DND-41 (cell line): ENCODE measurements around the gene CSRNP3.

Experiments
- ATAC-seq: fragments of 200-7000 bp; cut with Tn5 transposase; 3 replicates; pipeline ENCODE4 v1.9.1; 2021; ENCODE audit warnings: low read depth; ENCODE audit not compliant: insufficient read depth
- DNase-seq: peaks from one replicate; pipeline ENCODE4 v3.0.0-alpha.2; 2020
- H2AFZ ChIP-seq: 2 replicates; pipeline ENCODE4 v1.6.0; 2012; ENCODE audit warnings: low read depth, low read length
- H3K27ac ChIP-seq: 2 replicates; pipeline ENCODE4 v1.5.1; 2012; ENCODE audit warnings: low read length, inconsistent platforms
- H3K27me3 ChIP-seq: fragments of 200-600 bp; sonication (generic); 2 replicates; pipeline ENCODE4 v1.6.0; 2012; ENCODE audit warnings: low read length, mild to moderate bottlenecking, inconsistent platforms; ENCODE audit not compliant: insufficient read depth, poor library complexity
- H3K36me3 ChIP-seq: 2 replicates; pipeline ENCODE4 v1.5.1; 2012; ENCODE audit warnings: low read length, inconsistent platforms; ENCODE audit not compliant: insufficient read depth
- H3K4me1 ChIP-seq: 2 replicates; pipeline ENCODE4 v1.5.1; 2012; ENCODE audit warnings: mild to moderate bottlenecking, low read length; ENCODE audit not compliant: insufficient read depth
- H3K4me2 ChIP-seq: 2 replicates; pipeline ENCODE4 v1.6.0; 2012; ENCODE audit warnings: mild to moderate bottlenecking, moderate library complexity, low read length, inconsistent platforms; ENCODE audit not compliant: insufficient read depth
- H3K4me3 ChIP-seq, 2 experiments: fragments of 200-600 bp in 1 of 2; shearing (Covaris generic) in 1 of 2; 2 replicates each; pipeline ENCODE4 v1.5.1; 2012 to 2016; ENCODE audit warnings: inconsistent platforms in 2 of 2, low read length in 2 of 2, mild to moderate bottlenecking in 2 of 2, low read depth in 1 of 2, moderate library complexity in 1 of 2
- H3K79me2 ChIP-seq: 2 replicates; pipeline ENCODE4 v1.6.0; 2012; ENCODE audit warnings: low read length, inconsistent platforms; ENCODE audit not compliant: insufficient read depth
- H3K9ac ChIP-seq: 2 replicates; pipeline ENCODE4 v1.6.0; 2012; ENCODE audit warnings: low read depth, mild to moderate bottlenecking, inconsistent platforms, low read length, moderate library complexity
- H3K9me3 ChIP-seq: 2 replicates; pipeline ENCODE4 v1.5.1; 2012; ENCODE audit warnings: low read length, moderate library complexity, mild to moderate bottlenecking, inconsistent platforms; ENCODE audit not compliant: insufficient read depth, severe bottlenecking
- H4K20me1 ChIP-seq: 2 replicates; pipeline ENCODE4 v1.6.0; 2012; ENCODE audit warnings: low read length; ENCODE audit not compliant: insufficient read depth
- EZH2 ChIP-seq: IDR thresholded peaks from 3 replicates; pipeline ENCODE4 v1.6.1; 2012; ENCODE audit warnings: borderline replicate concordance, low read depth, mild to moderate bottlenecking, moderate library complexity, low read length, inconsistent platforms; ENCODE audit not compliant: severe bottlenecking
- TF ChIP-seq, protein P1 (sequence below): IDR thresholded peaks from 2 replicates; pipeline ENCODE4 v1.5.1; 2012; ENCODE audit warnings: borderline replicate concordance, low read length, moderate library complexity, mild to moderate bottlenecking; ENCODE audit not compliant: poor library complexity, severe bottlenecking; ENCODE audit errors: extremely low read depth

CSRNP3 gene

DNA sequence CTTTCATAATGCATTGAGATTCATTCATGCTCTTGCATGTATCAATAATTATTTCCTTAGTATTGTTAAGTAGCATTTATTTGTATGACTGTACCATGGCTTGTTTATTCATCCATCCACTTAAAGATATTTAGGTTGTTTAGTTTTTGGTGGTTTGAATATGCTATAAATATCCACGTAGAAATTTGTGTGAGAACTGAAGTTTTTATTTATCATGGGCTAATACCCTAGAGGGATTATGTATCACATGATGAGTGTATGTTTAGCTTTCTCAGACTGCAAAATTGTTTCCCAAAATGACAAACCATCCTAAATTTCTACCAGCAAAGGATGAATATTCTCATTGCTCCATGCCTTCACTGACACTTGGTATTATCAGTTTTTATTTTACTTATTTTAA, 55.2 kb downstream of the CSRNP3 start:
- no peak overlapping the region for H3K4me2 ChIP-seq

DNA sequence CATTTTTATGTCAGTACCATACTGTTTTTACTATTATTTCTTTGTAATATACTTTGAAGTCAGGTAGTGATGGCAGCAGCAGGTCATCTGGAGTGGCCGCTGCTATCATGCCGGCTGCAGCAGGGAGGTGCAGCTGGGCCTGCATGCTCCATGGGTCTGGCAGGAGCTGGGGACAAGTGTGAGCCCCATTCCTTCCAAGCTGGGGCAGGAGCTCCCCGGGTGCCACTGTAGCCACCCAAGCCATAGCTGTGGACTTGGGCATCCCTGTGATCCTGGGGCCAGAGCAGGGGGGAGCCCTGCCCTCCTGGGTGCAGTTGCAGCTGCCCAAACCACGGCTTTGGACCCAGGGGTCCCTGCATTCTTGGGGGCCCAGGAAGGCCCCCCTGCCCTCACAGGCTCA, 59.2 kb downstream of the CSRNP3 start:
- Histone ChIP-seq H3K9ac (no peak overlapping the region), H3K27me3 (no peaks in the 10 kb centered on the region), H3K36me3 (no peaks in the 10 kb centered on the region), H4K20me1 (no peaks in the 10 kb centered on the region), H3K79me2 (no peaks in the 10 kb centered on the region), H2AFZ (no peak overlapping the region), H3K4me3 (no peak overlapping the region), H3K4me1 (no peaks in the 10 kb centered on the region), H3K9me3 (no peaks in the 10 kb centered on the region), H3K4me2 (no peak overlapping the region), H3K27ac (no peak overlapping the region)
- TF ChIP-seq EZH2 = no peak
- TF ChIP-seq, protein P1, sequence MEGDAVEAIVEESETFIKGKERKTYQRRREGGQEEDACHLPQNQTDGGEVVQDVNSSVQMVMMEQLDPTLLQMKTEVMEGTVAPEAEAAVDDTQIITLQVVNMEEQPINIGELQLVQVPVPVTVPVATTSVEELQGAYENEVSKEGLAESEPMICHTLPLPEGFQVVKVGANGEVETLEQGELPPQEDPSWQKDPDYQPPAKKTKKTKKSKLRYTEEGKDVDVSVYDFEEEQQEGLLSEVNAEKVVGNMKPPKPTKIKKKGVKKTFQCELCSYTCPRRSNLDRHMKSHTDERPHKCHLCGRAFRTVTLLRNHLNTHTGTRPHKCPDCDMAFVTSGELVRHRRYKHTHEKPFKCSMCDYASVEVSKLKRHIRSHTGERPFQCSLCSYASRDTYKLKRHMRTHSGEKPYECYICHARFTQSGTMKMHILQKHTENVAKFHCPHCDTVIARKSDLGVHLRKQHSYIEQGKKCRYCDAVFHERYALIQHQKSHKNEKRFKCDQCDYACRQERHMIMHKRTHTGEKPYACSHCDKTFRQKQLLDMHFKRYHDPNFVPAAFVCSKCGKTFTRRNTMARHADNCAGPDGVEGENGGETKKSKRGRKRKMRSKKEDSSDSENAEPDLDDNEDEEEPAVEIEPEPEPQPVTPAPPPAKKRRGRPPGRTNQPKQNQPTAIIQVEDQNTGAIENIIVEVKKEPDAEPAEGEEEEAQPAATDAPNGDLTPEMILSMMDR = no peak
- ATAC-seq (no peak), DNase-seq (no peak)

More for the DNA sequence above, 55.2 kb downstream of the CSRNP3 start:
- ATAC-seq = no peak
- H3K79me2 ChIP-seq = no peaks in the 10 kb centered on the region
- H2AFZ ChIP-seq = no peak overlapping the region
- no peaks in the 10 kb centered on the region for H3K27me3 ChIP-seq
- no peaks in the 10 kb centered on the region for H3K9me3 ChIP-seq
- H3K36me3 ChIP-seq = no peaks in the 10 kb centered on the region
- no peaks in the 10 kb centered on the region for H4K20me1 ChIP-seq
- H3K9ac ChIP-seq = no peak overlapping the region
- H3K4me3 ChIP-seq = no peak overlapping the region
- no peak for DNase-seq
- H3K27ac ChIP-seq = no peak overlapping the region
- TF ChIP-seq, protein P1 = no peak
- no peak for TF ChIP-seq EZH2
- no peaks in the 10 kb centered on the region for H3K4me1 ChIP-seq

DNA sequence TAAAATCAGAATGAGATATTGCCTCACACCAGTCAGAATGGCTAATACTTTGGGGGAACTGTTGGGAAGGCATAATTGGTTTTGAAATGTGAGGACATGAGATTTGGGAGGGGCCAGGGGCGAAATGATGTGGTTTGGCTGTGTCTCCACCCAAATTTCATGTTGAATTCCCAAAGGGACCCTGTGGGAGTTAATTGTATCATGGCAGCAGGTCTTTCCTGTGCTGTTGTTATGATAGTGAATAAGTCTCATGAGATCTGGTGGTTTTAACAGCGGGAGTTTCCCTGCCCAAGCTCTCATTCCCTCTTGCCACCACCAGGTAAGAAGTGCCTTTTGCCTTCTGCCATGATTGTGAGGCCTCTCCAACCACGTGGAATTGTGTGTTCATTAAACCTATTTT, 59.6 kb downstream of the CSRNP3 start:
- Histone ChIP-seq H3K27me3 (no peaks in the 10 kb centered on the region), H3K79me2 (no peaks in the 10 kb centered on the region), H4K20me1 (no peaks in the 10 kb centered on the region), H3K4me2 (no peak overlapping the region), H3K36me3 (no peaks in the 10 kb centered on the region), H3K9ac (no peak overlapping the region), H2AFZ (no peak overlapping the region), H3K4me1 (no peaks in the 10 kb centered on the region), H3K27ac (no peak overlapping the region), H3K9me3 (no peaks in the 10 kb centered on the region), H3K4me3 (no peak overlapping the region)
- ATAC-seq = no peak
- TF ChIP-seq, protein P1 = no peak
- no peak for TF ChIP-seq EZH2
- no peak for DNase-seq

DNA sequence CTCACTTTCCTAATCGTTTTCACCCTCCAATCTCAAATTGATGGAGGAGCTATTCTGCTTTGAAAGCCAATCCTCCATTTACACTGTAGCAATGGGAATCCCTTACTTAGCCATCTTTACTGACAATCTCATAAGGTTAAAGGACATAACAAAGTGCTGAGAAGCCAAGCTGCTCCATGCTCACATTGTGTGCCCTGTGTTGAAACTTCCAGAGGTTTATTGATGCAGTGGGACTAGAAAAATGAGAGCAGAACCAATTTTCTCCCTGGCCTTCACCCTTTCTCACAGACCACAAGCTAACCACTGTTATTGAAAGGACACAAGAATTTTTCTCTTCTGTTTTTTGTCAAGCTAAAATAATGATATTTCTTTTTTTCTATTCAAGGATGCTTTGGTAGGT, 63.8 kb downstream of the CSRNP3 start:
- Histone ChIP-seq H4K20me1 (no peaks in the 10 kb centered on the region), H3K27ac (no peak overlapping the region), H3K4me2 (no peak overlapping the region), H3K9me3 (no peaks in the 10 kb centered on the region), H2AFZ (no peak overlapping the region), H3K9ac (no peak overlapping the region), H3K79me2 (no peaks in the 10 kb centered on the region), H3K27me3 (no peaks in the 10 kb centered on the region), H3K36me3 (no peaks in the 10 kb centered on the region), H3K4me1 (no peaks in the 10 kb centered on the region), H3K4me3 (no peak overlapping the region)
- no peak for TF ChIP-seq EZH2
- TF ChIP-seq, protein P1 = no peak
- no peak for ATAC-seq
- no peak for DNase-seq
